ENCODE data around the gene CDH20.

DNA sequence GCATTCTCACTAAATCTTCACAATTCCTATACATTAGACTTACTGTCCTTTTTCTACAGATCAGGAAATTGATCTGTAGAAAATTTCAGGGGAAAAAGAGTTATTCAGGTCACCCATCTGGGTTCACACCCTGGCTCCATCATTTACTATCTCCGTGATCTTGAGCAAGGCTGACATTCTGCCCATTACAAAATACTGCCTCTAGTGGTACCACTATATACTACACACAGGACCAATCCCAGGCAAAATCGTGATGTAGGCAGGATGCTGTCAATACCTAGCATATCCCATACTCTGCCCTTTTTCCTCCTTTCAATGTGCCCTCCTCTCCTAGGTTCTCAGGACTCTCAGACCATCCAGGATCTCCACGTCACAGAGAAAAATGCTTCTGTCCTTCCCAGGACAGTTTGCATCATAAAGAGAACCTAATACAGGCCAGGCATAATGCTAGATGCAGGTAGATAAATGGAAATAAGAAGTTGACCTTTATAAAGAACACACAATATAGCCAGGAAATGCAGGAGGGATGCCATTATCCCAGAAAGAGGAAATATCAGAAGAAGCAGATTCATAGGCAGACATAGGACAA is 101.9 kb downstream of the CDH20 start:
- TF ChIP-seq, protein P1, sequence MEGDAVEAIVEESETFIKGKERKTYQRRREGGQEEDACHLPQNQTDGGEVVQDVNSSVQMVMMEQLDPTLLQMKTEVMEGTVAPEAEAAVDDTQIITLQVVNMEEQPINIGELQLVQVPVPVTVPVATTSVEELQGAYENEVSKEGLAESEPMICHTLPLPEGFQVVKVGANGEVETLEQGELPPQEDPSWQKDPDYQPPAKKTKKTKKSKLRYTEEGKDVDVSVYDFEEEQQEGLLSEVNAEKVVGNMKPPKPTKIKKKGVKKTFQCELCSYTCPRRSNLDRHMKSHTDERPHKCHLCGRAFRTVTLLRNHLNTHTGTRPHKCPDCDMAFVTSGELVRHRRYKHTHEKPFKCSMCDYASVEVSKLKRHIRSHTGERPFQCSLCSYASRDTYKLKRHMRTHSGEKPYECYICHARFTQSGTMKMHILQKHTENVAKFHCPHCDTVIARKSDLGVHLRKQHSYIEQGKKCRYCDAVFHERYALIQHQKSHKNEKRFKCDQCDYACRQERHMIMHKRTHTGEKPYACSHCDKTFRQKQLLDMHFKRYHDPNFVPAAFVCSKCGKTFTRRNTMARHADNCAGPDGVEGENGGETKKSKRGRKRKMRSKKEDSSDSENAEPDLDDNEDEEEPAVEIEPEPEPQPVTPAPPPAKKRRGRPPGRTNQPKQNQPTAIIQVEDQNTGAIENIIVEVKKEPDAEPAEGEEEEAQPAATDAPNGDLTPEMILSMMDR (optimal IDR thresholded peaks at IDR 0.05 in 1 of 3, IDR thresholded peaks at IDR 0.05 in 1 of 3, conservative IDR thresholded peaks at IDR 0.05 in 1 of 3; ENCODE audit: extremely low read depth in 1 of 3, insufficient read depth in 2 of 3, low read length in 3 of 3), result peak; percentile 52 to 72 (median 55)
- TF ChIP-seq EZH2 (IDR thresholded peaks at IDR 0.05; ENCODE audit: low read length), result no peak
